SK-N-SH treated with all-trans-retinoic acid at 6 μM for 48 hours (cell line): ENCODE results near the gene ELFN1.

Experiments
- ATAC-seq: fragments of 200-7000 bp; cut with Tn5 transposase; 3 replicates; pipeline ENCODE4 v1.9.1; 2020; ENCODE audit warnings: mild to moderate bottlenecking, moderate library complexity
- BACH2 ChIP-seq: fragments of 250-450 bp; sonication (Bioruptor Pico); IDR thresholded peaks from 2 replicates; pipeline ENCODE4 v1.9.0; 2021; ENCODE audit warnings: mild to moderate bottlenecking, borderline replicate concordance
- CREB5 ChIP-seq: fragments of 250-450 bp; sonication (Bioruptor Pico); IDR thresholded peaks from 2 replicates; pipeline ENCODE4 v1.5.1; 2020; ENCODE audit warnings: low read depth, mild to moderate bottlenecking, moderate library complexity
- CSDC2 ChIP-seq: fragments of 250-450 bp; sonication (Bioruptor Pico); IDR thresholded peaks from 2 replicates; pipeline ENCODE4 v1.5.0; 2020; ENCODE audit warnings: mild to moderate bottlenecking, moderate library complexity
- CSRNP3 ChIP-seq: fragments of 250-450 bp; sonication (Bioruptor Pico); IDR thresholded peaks from 2 replicates; pipeline ENCODE4 v1.5.1; 2021; ENCODE audit warnings: mild to moderate bottlenecking, moderate library complexity
- ESRRG ChIP-seq: fragments of 250-450 bp; sonication (Bioruptor Pico); IDR thresholded peaks from 2 replicates; pipeline ENCODE4 v1.6.1; 2021; ENCODE audit warnings: mild to moderate bottlenecking
- GLIS3 ChIP-seq: fragments of 250-450 bp; sonication (Bioruptor Pico); IDR thresholded peaks from 2 replicates; pipeline ENCODE4 v1.5.0; 2020; ENCODE audit warnings: mild to moderate bottlenecking, moderate library complexity
- ISL1 ChIP-seq: fragments of 250-450 bp; sonication (Bioruptor Pico); IDR thresholded peaks from 2 replicates; pipeline ENCODE4 v2.1.2; 2022; ENCODE audit warnings: mild to moderate bottlenecking, moderate library complexity
- PATZ1 ChIP-seq: fragments of 250-450 bp; sonication (Bioruptor Pico); IDR thresholded peaks from 2 replicates; pipeline ENCODE4 v1.8.0; 2020; ENCODE audit warnings: mild to moderate bottlenecking, moderate library complexity, borderline replicate concordance
- RARB ChIP-seq: fragments of 250-450 bp; sonication (Bioruptor Pico); IDR thresholded peaks from 2 replicates; pipeline ENCODE4 v1.8.0; 2021; ENCODE audit warnings: mild to moderate bottlenecking, moderate library complexity
- SNAI2 ChIP-seq: fragments of 250-450 bp; sonication (Bioruptor Pico); IDR thresholded peaks from 2 replicates; pipeline ENCODE4 v1.5.0; 2020; ENCODE audit warnings: mild to moderate bottlenecking, moderate library complexity
- TCF4 ChIP-seq: fragments of 250-450 bp; sonication (Bioruptor Pico); IDR thresholded peaks from 2 replicates; pipeline ENCODE4 v1.8.0; 2021; ENCODE audit warnings: mild to moderate bottlenecking, moderate library complexity, borderline replicate concordance
- TOX ChIP-seq: fragments of 250-450 bp; sonication (Bioruptor Pico); IDR thresholded peaks from 2 replicates; pipeline ENCODE4 v1.8.0; 2021; ENCODE audit warnings: mild to moderate bottlenecking, moderate library complexity, borderline replicate concordance
- TSHZ2 ChIP-seq: fragments of 250-450 bp; sonication (Bioruptor Pico); IDR thresholded peaks from 2 replicates; pipeline ENCODE4 v1.5.0; 2020; ENCODE audit warnings: mild to moderate bottlenecking, moderate library complexity
- ZC3H10 ChIP-seq: fragments of 250-450 bp; sonication (Bioruptor Pico); IDR thresholded peaks from 2 replicates; pipeline ENCODE4 v1.5.1; 2021; ENCODE audit warnings: mild to moderate bottlenecking, moderate library complexity
- ZFP30 ChIP-seq: fragments of 450-650 bp; formaldehyde crosslinking; IDR thresholded peaks from 2 replicates; pipeline ENCODE4 v1.5.0; 2022; ENCODE audit warnings: mild to moderate bottlenecking, moderate library complexity
- ZNF565 ChIP-seq: fragments of 450-650 bp; formaldehyde crosslinking; conservative IDR thresholded peaks from 2 replicates; pipeline ENCODE4 v1.5.0; 2020; ENCODE audit warnings: low read depth, mild to moderate bottlenecking, moderate library complexity
- ZNF70 ChIP-seq: fragments of 450-650 bp; formaldehyde crosslinking; IDR thresholded peaks from 2 replicates; pipeline ENCODE4 v1.5.0; 2020; ENCODE audit warnings: mild to moderate bottlenecking, moderate library complexity

Gene ELFN1

GRCh38 chr7:1754345-1754908 lies 84.3 kb downstream of the ELFN1 start (continued):
- TF ChIP-seq TSHZ2 (CRISPR knock-in tag) (no peak), GLIS3 (CRISPR knock-in tag) (no peak)

- TF ChIP-seq CSDC2 (CRISPR knock-in tag) (no peak), TSHZ2 (CRISPR knock-in tag) (no peak), PATZ1 (CRISPR knock-in tag) (no peak), CREB5 (CRISPR knock-in tag) (no peak), TCF4 (no peak)
- no peak for ATAC-seq
These were observed 85.9 kb downstream of the ELFN1 start for GRCh38 chr7:1755783-1756625.

GRCh38 chr7:1757601-1758000 lies 87.5 kb downstream of the ELFN1 start:
- TF ChIP-seq PATZ1 (CRISPR knock-in tag) (no peak), CSRNP3 (CRISPR knock-in tag) (no peak), ZC3H10 (CRISPR knock-in tag) (no peak), TCF4 (no peak), GLIS3 (CRISPR knock-in tag) (no peak), RARB (CRISPR knock-in tag) (no peak), ESRRG (CRISPR knock-in tag) (no peak), ZFP30 (no peak), ZNF70 (CRISPR knock-in tag) (no peak), SNAI2 (CRISPR knock-in tag) (no peak), BACH2 (CRISPR knock-in tag) (no peak), ZNF565 (CRISPR knock-in tag) (no peak), TOX (CRISPR knock-in tag) (no peak), ISL1 (no peak)
- no peak for ATAC-seq
